Fibroblast of skin of right quadriceps (primary cell): Measurements from ENCODE around the gene MDFI.
A peak's percentile ranks its signal among the peaks of the same experiment; 100 is the strongest.

Experiments used
- DNase-seq: peaks from one replicate; pipeline ENCODE4 v3.0.0-alpha.2; 2013

The MDFI gene

DNA sequence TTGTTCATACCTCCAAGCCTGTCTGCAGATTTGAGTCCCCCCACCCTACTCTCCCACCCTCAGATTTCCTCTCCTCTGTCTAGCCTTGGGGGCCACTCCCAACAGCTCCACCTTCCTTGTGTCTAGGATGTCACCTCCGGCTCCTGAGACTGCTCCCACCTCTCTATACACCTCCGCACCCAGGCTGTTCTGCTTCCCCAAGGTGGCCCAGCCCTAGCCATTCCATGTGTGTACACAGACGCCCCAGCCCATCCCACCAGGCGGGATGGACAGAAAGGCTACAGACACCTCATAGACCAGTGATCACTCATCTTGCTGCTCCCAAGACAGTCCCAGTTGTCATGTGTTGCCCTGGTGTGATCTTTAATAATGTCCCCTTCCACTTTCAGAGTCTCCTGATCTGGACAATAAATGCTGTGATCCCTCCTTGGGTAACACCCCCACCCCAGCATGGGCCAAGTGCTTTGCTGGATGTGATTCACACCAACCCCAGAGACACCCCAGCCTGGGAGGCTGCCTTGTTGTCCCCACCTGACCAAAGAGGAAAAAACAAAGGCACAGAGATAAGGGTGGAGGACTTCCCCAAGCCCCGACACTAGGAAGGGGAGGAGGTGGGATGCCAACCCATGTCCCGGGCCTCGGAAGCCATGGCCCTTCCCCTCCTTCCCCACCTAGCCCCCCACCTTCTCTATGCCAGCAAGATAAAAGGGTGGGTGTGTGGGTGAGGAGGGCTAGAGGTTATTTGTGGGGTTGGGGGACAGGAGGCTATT, 36.1 kb downstream of the MDFI start:
- DNase-seq: no peak

DNA sequence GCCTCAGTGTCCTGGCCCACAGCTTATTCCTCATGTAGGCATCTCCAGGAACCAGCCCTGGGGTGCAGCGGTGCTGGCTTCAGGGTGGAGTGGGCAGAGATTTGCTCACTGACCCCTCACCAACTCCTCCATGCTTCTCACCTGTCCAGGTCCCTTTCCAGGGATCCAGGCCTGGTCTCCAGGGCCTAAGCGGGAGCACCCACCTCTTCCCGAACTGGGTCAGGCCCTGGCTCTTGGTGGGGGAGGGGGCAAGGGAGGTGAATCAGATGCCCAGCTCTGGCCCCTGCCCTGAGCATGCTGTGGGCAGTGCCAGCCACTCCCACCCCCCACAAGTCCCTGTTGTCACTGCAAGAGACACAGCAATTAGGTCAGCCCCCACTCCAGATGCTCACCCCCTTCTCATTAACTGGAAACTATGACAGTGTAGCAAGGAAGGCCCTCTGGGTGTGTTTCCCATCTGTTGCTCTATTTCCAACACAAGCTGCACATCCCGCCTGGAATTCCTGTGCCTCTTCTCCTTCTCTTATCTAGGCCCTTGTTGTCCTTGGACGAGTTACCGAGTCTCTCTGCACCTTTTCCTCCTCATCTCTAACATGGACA, 37.0 kb downstream of the MDFI start:
- no peak for DNase-seq

DNA sequence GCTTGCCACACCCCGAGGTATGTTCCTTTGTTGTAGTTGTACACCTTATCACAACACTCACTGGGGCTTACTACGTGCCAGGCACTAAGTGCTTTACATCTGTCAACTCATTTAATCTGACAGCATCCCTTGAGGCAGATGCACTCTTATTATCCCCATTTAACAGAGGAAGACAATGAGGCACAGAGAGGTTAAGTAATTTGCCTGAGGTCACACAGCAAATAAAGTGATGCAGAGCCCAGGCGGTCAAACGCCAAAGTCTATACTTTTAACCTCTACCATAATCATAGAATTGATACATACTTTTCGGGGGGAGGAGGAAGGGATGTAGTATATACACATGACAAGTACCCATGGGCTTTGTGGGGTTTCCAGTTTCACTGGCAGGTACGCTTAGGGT, 37.7 kb downstream of the MDFI start:
- no peak for DNase-seq

DNA sequence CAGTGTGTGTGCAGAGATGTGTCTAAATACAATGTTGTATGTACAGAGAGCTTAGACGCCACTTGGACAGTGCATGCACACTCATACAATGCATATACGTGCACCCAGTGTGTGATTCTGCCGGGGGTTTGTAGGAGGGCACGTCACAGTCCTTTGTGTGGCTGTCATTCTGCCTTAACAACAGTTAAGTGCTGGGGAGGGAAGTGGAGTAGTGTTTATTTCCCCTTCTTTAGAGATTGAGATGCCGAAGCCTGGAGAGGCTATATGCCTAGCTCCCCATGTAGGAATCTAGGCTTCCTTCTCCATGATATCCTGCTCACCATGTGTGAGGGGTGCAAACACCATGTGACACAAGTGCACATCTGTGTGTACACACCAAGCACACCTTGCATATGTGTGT, 38.2 kb downstream of the MDFI start:
- DNase-seq: no peak

DNA sequence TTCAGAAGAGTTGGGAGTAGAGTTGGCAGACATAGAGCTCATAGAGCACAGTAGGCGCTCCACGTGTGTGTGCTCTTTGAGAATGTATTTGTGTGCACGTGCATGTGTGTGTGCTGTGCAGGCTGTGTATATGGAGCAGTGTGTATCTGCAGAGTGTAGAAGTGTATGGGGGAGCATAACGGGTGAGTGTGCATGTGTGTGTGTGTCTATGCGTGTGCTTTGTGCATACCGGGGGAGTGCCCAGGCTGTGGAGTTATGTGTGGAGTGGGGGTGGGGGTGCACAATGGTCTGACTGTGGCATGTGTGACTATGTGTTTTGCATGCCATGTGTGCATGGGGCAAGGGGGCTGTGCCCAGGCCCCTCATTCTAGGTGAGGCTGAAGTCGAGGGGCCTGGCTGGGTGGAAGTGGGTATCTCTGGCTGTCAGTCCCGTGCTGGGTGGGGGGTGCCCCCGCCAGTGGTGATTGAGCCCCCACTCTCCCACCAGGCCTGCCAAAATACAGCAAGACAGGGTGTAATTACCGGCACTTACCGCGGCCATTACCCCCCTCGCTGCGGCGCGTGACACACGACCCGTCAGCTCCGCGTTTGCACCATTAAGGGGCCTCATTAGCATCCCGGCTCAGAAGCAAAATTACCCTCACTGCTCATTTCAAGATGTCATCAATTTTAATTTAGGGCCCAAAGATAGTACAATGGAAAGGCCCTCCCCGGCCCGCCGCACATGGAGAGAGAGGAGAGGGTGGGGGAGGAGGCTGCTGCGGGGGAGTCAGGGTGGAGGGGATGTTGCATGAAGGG, 39.1 kb downstream of the MDFI start:
- DNase-seq: no peak

DNA sequence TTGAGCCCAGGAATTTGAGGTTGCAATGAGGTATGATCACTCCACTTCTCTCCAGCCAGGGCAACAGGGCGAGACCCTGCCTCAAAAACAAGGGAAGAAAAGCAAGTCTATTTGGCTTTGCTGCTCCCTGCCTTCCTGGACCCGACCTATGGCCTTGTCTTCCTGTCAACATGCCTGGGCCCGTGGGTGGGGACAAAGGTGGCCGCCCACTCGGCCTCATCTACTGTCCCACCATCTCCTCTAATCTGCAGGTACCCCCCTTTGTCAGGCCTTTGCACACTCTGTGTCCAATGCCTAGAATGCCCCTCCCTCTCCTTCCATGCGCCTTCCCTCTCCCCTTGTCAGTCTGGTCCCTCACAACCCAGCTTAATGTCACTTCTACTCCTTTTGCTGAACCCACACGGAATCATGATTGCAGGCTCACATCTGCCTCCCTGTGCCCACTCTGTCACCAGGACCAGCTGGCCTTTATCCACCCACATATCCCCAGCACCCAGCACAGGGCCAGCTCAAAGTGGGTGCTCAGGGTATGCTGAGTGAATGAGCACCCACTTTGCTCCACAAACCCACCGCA, 40.3 kb downstream of the MDFI start:
- DNase-seq: no peak

DNA sequence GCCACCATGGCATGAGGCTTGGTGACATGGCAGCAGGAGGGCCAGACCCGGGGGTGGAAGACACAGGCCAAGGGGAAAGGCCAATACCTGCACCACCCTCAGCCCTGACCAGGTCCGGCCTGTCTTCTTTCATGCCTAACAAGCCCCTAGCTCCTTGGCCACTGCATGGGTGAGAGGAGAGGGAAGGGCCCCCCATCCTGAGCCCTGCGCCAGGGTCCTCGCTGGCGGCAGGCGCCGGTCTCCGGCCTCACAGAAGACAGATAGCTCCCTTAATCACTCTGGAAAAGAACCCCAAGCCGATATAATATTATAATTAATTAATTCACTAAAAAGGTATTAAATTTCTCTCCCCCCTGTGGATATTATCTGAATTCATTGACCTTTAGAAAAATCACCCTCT, 41.4 kb downstream of the MDFI start:
- DNase-seq: no peak

DNA sequence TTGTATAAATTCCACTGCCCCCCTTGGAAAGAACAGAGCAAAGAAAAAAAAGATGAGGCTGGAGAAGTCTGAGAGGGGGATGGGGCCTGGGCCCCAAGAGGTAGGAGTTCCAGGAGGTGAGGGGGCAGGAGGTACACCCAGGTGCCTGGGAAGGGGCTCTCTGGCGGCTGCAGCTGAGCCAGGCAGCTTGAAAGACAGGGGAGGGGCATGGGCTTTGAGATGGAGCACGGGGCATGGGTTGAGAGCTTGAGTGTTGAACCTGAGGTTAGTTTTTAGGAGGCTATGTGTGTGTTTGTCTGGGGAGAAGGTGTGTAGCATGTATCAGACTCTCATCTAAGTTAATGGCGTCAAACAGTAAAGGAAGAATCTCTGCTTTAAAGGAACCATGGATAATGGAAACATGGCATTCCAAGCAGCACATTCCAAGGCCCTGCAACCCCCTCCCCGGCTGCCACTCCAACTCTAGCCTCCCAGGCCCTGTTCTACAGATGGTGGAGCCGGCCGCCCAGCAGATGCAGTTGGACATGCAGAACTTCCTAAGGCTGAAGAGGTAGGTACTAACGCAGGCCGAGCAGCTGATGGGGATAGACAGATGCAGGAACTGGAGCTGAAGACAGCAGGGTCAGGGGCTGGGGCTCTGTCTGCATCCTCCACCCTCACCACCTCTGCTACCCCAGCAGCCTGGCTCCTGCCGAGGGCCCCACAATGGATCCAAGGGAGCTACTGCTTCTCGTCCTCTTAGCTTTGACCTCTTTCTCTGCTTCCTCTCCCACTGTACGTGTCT, 42.1 kb downstream of the MDFI start:
- DNase-seq: no peak

DNA sequence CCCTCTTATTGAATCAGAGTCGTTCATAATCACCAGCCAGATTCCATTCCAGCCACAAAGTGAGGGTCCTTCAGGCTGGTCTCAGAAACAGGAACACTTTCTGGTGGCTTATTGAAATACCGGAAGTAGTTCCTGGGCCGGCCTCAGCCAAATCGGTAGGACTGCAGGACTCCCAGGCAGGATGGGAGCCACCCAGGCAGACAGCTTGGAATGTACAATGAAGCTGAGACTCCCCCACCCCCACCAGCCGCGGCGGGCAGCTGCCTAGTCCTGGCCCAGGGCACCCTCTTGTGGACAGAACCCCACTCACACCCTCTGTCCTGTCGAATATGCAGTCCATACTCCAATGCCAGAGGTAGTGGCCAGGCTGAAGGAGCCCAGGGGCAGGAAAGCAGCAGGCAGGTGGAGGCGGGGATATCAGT, 43.8 kb downstream of the MDFI start:
- peak; percentile 92 for DNase-seq

DNA sequence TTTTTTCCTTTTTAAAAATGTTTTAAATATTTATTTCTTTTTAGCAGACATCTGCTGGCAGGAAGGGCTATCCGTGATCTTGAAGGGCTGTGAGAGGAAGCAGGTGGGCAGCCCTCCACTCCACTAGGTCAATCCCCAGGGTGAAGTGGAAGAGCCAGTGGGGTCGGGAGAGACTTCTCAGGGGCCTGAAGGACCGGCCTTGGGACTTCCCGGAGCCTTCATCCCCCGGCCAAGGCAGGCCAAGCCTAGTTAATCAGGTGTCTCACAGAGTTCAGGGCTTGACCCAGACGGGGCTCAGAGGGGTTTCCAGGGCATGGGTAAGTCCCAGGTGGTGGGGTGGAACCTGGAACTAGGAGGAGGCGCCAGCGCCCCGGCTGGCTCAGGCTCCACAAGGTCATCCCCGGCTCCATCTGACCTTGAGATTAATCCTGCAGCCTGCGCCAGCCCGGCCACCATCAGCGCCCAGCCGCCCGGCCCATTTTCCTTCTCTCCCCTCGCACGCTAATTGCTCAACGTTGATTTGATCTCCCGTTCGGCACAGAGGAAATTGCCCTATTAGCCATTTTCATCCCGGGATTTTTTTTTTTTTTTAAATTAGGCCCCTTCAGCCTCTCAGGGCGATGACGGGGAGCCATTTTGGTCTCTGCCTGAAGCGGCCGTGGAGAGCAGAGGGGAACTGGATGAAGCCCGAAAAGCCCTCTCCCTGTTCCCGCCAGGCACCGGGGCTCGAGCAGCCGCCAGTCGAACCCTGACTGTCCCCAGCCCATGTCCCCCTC, 44.4 kb downstream of the MDFI start:
- DNase-seq: no peak

DNA sequence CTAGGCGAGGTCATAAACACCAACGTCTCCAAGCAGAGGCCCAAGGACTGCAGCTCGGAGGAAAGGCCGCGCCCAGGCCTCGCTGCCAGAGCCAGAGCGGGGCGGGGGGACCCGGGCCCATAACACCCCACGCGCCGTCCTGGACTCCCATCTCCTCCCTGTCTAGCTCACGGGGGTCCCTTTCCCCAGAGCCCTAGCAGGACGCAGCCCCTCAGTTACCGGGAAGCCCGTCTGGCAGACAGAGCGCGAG, 44.9 kb downstream of the MDFI start:
- no peak for DNase-seq

DNA sequence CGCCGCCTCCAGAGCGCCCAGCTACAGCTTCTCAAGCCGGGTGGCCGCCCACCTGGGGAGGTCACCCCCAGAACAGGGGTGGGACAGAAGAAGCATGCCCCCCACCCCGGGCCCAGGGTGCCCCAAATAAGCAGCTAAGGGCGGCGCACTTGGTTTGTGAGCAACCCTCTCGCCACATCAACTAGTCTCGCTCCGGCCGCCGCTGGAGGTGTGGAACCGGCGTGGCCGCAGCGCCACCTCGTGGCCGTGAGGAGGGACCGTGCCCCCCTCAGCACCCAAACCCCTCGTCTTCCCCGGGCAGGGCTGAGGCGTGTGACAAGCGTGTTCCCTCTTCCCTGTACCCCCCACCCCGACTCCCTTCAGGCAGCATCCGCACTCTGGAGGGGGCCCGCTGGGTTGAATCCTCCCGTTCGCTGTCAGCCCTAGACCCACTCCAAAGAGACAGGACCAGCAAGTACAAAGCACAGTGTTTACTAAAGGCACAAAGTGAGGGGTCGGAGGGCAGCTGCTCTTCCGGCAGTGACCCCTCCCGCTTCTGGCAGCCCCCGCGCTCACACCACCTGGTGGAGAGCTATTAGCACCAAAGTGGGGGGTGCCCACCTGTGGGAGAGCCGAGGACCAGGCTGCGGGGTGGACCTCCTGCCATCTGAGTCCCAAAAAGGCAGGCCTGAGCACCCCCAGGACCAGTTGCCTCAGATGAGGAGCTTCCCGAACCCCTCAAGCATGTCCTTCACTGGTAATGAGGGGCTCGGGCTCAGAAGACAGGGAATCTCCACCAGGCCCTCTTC, 45.4 kb downstream of the MDFI start:
- DNase-seq: peak; percentile 70

DNA sequence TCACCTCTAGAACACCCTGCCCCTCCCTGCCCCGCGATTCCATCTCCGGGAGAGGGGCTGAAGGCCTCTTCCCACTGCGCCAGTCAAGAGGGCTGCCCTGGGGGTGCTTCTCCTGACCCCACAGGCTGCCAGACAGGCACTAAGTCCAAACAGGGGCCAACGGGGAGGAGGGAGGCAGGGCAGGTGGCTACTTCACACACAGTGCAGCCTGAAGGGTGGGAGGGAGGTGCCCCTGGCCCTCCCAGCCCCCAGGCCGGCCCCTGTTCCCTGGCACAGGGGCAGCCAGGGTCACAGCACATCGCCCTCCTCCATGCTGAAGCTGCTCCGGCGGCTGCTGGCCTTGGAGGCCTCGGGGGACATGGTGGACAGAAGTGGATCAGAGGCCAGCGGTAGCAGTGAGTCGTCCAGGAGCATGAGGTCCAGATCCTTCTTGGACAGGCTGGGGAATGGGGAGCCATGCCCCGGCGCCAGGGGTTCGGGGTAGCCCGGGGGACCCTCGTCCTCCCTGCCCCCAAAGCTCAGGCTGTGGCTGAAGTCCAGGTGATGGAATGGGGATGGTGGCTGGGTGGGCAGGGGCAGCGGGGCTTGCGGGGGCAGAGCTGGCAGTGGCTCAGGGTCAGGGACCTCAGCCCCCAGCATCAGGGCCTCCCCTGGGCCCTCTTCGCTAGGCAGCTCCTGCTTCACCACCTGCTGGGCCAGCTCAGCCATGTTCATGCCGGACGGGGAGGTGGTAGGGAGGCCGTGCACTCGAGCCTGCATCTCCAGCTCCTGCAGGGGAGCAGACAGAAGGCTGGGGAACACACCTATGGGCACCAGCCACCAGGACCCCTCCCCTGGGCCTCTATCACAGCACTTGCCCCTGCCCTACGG, 46.3 kb downstream of the MDFI start:
- DNase-seq: no peak

DNA sequence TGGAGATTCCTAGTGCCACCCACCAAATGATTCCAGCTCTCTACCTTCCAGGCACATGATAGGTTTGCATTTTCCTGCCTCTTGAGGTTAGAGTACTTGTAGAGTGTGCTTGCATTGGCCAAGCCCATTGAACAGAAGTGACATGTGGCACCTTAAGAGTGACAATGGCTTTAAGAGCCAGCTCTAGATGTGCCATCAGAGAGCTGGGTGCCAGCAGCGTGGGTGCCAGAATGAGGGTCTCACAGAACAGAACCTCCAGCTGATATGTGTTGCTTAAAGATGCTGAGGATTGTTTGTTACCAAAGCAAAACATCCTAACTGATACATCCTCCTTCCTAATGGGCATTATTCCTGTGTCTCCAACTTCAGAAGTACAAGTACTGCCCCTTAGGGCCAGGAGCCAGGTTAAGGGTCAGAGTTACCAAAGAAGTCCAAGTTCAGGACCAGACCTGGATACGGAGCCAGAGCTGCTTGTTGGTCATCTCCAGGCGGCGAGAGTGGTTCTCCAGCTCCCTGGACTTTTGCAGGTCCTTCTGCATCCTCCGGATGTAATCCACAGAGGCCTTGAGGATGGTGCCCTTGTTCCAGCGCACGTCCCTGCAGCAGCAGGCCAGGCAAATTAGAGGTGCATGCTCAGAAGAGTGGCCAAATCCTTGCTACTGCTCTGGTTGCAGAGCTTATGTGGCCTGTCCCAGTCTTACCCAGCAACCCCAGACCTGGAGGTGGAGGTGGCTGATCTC, 47.5 kb downstream of the MDFI start:
- DNase-seq: no peak

DNA sequence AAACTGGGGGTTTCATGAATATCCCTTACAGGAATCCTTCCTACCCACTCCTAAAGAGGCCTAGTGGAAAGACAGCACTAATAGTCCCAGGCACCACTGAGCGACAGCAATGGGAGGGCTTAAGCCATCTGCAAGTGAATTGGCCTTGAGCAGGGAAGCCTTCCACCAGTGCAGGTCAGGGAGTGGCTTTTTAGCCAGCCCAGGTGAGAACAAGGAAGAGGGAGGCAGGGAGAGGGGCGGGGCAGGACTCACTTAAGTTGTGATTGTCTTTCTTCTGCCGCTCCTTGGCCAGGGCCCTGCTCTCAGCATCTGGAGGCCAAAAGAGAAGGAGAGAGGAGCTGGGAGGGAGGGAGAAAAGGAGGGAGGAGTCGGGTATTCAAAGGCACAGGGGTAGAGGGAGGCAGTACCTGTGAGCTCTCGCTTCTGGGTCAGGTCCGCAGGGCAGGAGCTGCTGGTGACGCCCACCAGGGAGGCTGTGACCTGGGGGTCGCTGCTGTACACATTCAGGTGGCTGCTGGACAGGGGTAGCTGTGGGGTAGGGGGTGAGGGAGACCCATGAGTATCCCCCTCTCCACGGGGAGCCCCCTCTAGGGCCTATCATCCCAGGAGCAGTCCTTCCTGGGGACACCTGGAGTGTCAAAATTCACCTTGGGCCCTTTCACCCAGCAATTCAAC, 49.4 kb downstream of the MDFI start:
- DNase-seq: no peak

DNA sequence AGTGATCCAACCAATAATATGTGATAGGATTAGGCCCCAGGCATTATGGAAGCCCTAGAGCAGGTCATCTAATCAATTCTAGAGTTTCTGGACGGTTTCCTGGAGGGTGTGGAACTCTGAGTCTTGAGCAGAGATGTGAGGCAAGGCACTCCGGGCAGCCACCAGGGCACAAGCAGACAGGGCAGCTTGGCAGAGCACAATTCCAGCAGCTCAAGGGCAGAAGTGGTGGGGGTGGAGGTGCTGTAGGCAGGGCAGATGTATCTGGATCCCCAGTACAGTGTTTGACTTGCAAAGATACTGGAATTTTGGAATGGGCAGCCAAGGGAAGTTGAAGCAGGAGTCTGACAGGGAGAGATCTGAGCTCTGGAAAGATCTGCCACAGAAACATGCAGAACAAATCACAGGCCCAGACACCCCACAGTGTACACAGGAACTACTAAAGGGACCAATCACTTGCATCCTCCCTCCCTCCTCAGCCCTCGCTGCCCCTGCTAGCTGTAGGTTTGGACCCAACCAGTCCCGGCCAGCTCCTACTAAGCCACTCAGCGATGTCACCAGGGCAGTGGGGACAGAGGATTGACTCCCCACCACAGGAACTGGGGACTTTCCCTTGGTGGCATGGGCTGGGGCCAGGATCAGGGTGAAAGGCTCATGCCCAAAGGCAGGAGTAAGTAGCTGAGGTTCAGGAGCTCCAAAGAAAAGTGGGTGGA, 50.1 kb downstream of the MDFI start:
- no peak for DNase-seq

DNA sequence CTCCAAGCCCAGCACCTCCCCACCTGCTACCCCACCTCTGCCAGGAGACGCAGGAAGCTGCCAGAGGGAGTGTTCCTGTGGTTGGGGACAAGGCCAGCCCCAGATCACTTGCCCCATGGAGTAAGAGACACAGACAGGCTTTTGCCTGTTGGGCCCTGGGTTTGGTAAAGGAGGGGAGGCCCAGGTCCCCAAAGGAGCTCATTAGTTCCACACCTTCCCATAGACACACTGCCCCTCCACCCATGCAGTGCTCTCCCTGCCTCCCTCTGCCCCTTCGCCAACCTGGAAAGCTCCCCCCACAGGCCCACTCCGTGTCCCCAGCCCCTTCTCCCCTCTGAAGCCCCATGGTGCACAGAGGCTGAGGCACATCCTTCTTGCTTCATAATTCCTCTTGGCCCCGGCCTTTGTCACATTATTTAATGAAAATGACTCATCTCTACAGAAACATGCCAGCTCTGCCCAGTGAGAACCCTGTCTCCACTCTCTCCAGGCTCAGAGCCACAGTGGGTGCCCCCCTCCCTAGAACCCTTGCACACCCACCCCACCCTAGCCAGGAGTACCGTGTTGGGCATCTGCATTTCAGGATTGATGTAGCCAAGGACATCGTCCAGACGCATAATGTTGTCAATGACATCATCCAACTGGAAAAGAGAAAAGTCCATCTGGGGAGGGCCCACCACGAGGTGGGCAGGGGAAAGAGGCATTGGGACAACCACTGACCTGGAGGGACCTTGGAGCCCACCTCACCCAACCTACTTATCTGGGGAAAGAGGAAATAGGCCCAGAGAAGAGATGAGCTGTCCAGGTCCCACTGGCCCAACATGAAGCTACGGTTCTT, 51.1 kb downstream of the MDFI start:
- DNase-seq: peak; percentile 25
